Measurements from ENCODE around the gene CYP21A2.
"Not testable (repeated sequence)": the region's sequence is repeated elsewhere in the genome, so short reads cannot be mapped to it uniquely, and the experiment has no call there.

The CYP21A2 gene

DNA sequence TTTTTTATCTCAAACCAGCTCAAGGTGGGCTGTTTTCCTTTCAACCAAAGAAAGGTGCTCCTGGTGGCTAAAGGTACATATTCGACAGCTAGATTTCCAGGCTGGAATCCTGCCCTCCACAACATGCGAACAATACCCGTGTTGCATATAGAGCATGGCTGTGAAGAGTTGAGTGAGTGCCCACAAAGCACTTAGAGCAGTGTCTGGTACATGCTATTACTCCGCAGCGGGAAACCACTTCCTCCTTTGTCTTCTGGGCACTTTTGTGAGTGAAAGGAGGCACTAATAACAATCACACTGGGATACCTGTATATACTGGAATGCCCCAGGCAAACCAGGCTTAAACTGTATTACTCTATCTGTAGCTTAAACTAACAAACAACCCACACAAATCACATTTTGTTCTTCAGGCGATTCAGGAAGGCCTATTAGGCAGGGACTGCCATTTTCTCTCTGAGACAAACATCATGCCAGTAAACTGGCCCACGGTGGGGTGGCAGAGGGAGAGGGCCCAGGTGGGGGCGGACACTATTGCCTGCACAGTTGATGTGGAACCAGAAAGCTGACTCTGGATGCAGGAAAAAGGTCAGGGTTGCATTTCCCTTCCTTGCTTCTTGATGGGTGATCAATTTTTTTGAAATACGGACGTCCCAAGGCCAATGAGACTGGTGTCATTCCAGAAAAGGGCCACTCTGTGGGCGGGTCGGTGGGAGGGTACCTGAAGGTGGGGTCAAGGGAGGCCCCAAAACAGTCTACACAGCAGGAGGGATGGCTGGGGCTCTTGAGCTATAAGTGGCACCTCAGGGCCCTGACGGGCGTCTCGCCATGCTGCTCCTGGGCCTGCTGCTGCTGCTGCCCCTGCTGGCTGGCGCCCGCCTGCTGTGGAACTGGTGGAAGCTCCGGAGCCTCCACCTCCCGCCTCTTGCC lies at the start of gene CYP21A2:
TSS of gene CYP21A2 (plus strand) at position 818 of the 927 bp plus-strand sequence. CDS start at position 826, 8 bp downstream.
- not testable (repeated sequence) for DNase-seq

- not testable (repeated sequence) for DNase-seq
Observed at GRCh38 chr6:31989363-31989762, 48.9 kb upstream of the CYP21A2 start.

GRCh38 chr6:31994421-31994820 lies 43.8 kb upstream of the CYP21A2 start:
- not testable (repeated sequence) for DNase-seq

GRCh38 chr6:31996385-31996784 lies 41.8 kb upstream of the CYP21A2 start:
- not testable (repeated sequence) for DNase-seq

DNA sequence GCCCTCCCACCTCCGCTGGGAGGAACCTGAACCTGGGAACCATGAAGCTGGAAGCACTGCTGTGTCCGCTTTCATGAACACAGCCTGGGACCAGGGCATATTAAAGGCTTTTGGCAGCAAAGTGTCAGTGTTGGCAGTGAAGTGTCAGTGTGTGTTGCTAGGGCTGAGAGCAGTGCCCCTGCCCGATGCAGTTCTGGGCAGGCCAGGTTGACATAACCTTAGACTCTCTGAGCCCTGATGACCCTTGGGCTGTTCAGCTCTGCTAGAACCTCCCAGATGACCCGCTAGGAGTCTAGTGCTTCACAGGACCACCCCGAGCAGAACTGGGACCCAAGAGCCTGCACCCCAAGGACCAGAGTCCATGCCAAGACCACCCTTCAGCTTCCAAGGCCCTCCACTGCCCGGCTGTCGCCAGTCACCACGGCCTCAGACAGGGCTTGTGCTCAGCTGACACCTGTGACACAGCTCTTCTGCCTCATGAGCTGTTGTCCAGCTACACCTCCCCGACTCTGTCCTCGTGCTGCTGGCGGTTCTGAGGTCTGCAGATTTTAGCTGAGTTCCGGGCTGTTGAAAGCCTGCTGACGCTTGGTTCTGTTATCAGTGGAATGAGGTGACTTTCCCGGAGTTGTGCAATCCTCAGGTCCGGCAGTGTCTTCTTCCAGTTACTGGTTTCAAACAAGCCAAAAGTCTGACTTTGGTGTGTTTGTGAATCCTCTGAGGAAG lies 35.5 kb upstream of the CYP21A2 start:
- not testable (repeated sequence) for DNase-seq

GRCh38 chr6:32003301-32003700 lies 34.9 kb upstream of the CYP21A2 start:
- not testable (repeated sequence) for DNase-seq

DNA sequence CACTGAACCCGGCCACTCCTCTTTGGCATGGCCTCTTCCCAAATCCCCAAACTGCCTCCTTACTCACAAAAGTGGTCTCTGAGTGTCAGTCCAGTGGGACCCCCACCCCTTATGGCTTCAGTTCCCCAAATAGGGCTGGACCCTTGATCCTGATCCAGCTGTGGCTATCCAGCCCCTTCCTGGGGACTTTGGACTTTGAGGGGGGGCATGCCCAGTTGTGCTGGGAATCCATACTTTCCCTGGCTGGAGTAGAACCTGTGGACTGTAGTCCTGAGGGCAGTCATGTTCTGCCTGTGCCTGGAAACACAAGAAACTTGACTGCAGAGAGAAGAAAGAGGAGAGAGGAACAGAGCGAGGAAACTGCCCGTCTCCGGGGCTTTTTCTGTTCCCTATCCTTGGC lies 33.8 kb upstream of the CYP21A2 start:
- not testable (repeated sequence) for DNase-seq

DNA sequence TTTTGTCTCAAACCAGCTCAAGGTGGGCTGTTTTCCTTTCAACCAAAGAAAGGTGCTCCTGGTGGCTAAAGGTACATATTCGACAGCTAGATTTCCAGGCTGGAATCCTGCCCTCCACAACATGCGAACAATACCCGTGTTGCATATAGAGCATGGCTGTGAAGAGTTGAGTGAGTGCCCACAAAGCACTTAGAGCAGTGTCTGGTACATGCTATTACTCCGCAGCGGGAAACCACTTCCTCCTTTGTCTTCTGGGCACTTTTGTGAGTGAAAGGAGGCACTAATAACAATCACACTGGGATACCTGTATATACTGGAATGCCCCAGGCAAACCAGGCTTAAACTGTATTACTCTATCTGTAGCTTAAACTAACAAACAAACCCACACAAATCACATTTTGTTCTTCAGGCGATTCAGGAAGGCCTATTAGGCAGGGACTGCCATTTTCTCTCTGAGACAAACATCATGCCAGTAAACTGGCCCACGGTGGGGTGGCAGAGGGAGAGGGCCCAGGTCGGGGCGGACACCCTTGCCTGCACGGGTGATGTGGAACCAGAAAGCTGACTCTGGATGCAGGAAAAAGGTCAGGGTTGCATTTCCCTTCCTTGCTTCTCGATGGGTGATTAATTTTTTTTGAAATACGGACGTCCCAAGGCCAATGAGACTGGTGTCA lies 33.2 kb upstream of the CYP21A2 start:
- DNase-seq: not testable (repeated sequence)

GRCh38 chr6:32005538-32005880 lies 32.7 kb upstream of the CYP21A2 start:
- DNase-seq: not testable (repeated sequence)

GRCh38 chr6:32005991-32006529 lies 32.2 kb upstream of the CYP21A2 start:
- DNase-seq: not testable (repeated sequence)

GRCh38 chr6:32007086-32007485 lies 31.1 kb upstream of the CYP21A2 start:
- not testable (repeated sequence) for DNase-seq

DNA sequence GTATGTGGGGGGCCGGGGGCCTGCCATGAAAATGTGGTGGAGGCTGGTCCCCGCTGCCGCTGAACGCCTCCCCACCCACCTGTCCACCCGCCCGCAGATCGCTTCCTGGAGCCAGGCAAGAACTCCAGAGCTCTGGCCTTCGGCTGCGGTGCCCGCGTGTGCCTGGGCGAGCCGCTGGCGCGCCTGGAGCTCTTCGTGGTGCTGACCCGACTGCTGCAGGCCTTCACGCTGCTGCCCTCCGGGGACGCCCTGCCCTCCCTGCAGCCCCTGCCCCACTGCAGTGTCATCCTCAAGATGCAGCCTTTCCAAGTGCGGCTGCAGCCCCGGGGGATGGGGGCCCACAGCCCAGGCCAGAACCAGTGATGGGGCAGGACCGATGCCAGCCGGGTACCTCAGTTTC lies 30.2 kb upstream of the CYP21A2 start:
- DNase-seq: not testable (repeated sequence)

DNA sequence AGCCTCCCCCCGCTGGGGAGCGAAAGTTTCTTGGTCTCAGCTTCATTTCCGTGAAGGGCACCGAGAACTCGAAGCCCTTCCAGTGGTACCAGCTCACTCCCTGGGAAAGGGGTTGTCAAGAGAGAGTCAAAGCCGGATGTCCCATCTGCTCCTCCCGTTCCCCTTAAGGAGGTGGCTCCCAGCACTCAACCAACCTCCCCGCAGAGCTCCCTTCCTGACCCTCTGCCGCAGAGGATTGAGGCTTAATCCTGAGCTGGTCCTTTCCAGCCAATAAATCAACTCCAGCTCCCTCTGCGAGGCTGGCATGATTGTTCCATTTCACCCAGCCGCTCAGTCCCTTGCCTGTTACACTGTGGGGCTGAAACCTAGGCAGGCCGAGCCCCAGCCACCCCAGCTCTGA lies 29.6 kb upstream of the CYP21A2 start:
- DNase-seq: not testable (repeated sequence)

- not testable (repeated sequence) for DNase-seq
Observed at GRCh38 chr6:32009537-32009936, 28.7 kb upstream of the CYP21A2 start.

DNA sequence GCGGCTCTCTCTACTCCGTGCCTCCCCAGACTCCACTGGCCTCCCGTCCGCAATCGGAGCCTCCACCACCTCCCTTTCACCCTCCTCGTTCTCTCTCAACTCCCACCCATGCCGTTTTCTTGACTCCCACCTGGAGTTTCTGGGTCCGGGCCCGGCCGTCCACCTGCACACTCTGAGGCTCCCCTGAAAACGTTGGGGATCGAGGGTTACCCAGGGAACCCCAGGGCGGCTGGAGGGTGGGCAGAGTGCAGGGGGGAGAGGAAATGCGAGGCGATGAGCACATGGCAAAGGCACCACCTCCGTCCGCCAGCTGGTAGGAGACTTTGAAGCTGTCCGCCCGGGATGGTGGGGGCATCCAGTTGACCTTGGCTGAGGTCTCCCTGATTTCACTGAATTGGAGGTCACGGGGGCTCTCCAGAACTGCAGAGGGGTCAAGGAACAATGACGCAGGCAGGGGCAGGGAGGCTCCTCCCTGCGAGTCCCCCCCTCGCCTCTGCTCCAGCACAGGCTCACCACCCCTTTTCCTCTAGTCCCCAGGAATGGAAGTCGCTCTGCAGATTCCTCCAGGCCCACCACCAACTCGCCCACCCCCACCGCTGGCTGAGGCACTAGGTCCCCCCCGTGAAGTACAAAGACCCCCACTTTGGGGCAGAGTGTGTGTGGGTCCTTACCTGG lies 27.2 kb upstream of the CYP21A2 start:
- not testable (repeated sequence) for DNase-seq

GRCh38 chr6:32012941-32013617 lies 25.1 kb upstream of the CYP21A2 start:
- DNase-seq: not testable (repeated sequence)

- DNase-seq: not testable (repeated sequence)
Observed at GRCh38 chr6:32013738-32014137, 24.5 kb upstream of the CYP21A2 start.

- DNase-seq: not testable (repeated sequence)
Observed at GRCh38 chr6:32014547-32014946, 23.7 kb upstream of the CYP21A2 start, which contains the start of gene C4B. C4B (plus strand) TSS chr6:32014795; CDS start chr6:32014846, 51 bp downstream.

DNA sequence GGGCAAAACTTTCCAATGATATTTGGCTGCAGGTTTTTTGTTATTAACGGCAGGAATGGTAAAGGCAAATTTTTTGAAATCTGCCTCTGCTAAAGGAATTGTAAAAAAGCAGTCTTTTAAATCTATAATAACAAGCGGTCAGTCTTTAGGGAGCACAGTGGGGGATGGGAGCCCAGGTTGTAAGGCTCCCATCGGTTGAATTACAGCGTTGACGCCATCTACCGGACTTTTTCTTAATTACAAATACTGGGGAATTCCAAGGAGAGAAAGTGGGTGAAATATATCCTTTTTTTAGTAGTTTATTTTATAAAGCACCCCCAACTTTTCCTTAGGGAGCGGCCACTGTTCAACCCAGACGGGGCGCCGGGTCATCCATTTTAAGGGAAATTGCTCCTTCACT lies 16.1 kb upstream of the CYP21A2 start:
- DNase-seq: not testable (repeated sequence)

- not testable (repeated sequence) for DNase-seq
Observed at GRCh38 chr6:32028631-32029030, 9.6 kb upstream of the CYP21A2 start.

DNA sequence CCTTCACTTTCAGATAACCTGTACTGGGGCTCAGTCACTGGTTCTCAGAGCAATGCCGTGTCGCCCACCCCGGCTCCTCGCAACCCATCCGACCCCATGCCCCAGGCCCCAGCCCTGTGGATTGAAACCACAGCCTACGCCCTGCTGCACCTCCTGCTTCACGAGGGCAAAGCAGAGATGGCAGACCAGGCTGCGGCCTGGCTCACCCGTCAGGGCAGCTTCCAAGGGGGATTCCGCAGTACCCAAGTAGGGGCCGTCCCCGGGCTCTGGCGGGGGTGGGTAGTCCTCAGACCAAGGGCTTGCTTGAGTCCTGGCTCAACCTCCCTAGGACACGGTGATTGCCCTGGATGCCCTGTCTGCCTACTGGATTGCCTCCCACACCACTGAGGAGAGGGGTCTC lies 8.7 kb upstream of the CYP21A2 start:
- DNase-seq: not testable (repeated sequence)

Data from NK-92 treated with Interleukin-12 subunit alpha and Interleukin-12 subunit beta, amount 100 ng/mL, for 24 hours (cell line).